Body of pancreas (tissue), 4 donors: ENCODE data around the gene CERCAM. TPM values are rescaled to one million over a fixed set of nuclear protein-coding genes. Genes with fewer than 3 reads are reported as not detected.
"Not testable (repeated sequence)": the region's sequence is repeated elsewhere in the genome, so short reads cannot be mapped to it uniquely, and the experiment has no call there.

Experiments
- ATAC-seq: fragments of 150-250 bp; one replicate; pipeline ENCODE4 v1.9.1; 2016
- DNase-seq, 4 donors: peaks; one replicate each; pipeline ENCODE4 v3.0.0-alpha.2; 2019
- H3K27ac ChIP-seq, 4 donors: fragments of 200-600 bp; sonication (generic); 1 replicate in 3 of 4; 2 replicates in 1 of 4; pipeline versions ENCODE4 v1.5.1 to v1.6.1; 2016 to 2019; ENCODE audit warnings: mild to moderate bottlenecking in 1 of 4, mixed read lengths in 1 of 4, moderate library complexity in 1 of 4
- H3K27me3 ChIP-seq, 2 donors: fragments of 200-600 bp; sonication (generic); one replicate each; pipeline ENCODE4 v1.6.0; 2016; ENCODE audit warnings: mild to moderate bottlenecking in 1 of 2
- H3K36me3 ChIP-seq, 2 donors: fragments of 200-600 bp; sonication (generic); replicated peaks in 1 of 2; 2 replicates each; pipeline ENCODE4 v1.5.1; 2016; ENCODE audit warnings: low read depth in 2 of 2; ENCODE audit not compliant: insufficient read depth in 1 of 2
- H3K4me1 ChIP-seq: fragments of 200-600 bp; sonication (generic); one replicate; pipeline ENCODE4 v1.6.0; 2016
- H3K4me3 ChIP-seq, 2 donors: fragments of 200-600 bp; sonication (generic); 1 replicate in 1 of 2; 2 replicates in 1 of 2; pipeline ENCODE4 v1.5.1; 2016 to 2019
- H3K9me3 ChIP-seq, 3 donors: fragments of 200-600 bp; sonication (generic); 1 replicate in 2 of 3; 2 replicates in 1 of 3; pipeline ENCODE4 v1.5.1; 2016
- POLR2A ChIP-seq, 3 donors: fragments of 450-650 bp; IDR thresholded peaks; one replicate each; pipeline ENCODE4 v1.6.1; 2016; ENCODE audit warnings: antibody characterized with exemption in 3 of 3, mild to moderate bottlenecking in 2 of 3
- WGBS, 2 donors: methylation state at CpG; one replicate each; pipeline ENCODE4 v1.1.5; 2017; 5-methylcytosine and 5-hydroxymethylcytosine counted together
- intact Hi-C: fragments of 100-400 bp; cut with DNase I; formaldehyde crosslinking; loops from one replicate; pipeline ENCODE4 v1.15.1; 2023
- total RNA-seq, 2 donors: library from RNA; depleted of rRNA; stranded (reverse); fragments of >200 nt; gene quantifications; one replicate each; pipeline ENCODE4 v1.1.0, GENCODE V29; 2016
- TF ChIP-seq, protein P1 (sequence below), 7 experiments: fragments of 450-650 bp in 4 of 7; fragments of 200-600 bp in 3 of 7; sonication (generic) in 3 of 7; IDR thresholded peaks; one replicate each; pipeline ENCODE4 v1.5.1; 2016 to 2019; ENCODE audit warnings: antibody characterized with exemption in 7 of 7

CERCAM gene
- total RNA-seq, 2 donors from 2014 or later = 28.0 to 42.0 TPM

DNA sequence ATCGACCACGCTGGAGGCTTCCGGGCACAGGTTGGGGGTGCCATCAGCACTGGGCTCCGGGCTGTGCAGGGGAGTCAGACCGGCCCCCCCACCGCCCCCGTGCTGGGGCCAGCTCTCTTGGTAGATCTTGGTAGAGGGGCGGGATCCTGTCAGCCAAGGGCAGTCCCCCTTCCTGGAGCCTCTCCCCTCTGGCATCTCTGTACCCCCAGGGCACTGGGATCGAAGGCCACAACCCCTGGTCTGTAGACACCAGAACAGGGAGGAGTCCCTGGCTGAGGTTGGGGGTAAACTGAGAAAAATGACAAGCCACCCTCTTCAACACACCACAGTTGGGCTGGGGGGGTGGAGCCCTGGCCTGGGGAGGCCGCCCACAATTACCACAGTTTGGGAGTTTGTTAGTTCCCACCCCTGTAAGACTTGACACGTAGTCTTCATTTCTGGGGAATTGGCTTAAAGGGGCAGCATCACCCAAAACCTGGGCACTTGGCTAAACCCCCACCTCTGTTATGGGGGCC lies 882 bp downstream of the CERCAM start:
- 15 to 100% methylated on average over 1 to 10 of the region's 11 CpGs for WGBS, 2 donors
- Histone ChIP-seq H3K27me3 (no peaks in the 10 kb centered on the region), H3K4me1 (peaks cover 21% of the 10 kb centered on the region), H3K9me3 (no peaks in the 10 kb centered on the region), H3K4me3 (peak overlapping the region; percentile 58 to 99), H3K36me3 (no peaks in the 10 kb centered on the region), H3K27ac (peak overlapping the region in 3 of 4 donors; percentile 1 to 67 (median 28))
- TF ChIP-seq, protein P1, sequence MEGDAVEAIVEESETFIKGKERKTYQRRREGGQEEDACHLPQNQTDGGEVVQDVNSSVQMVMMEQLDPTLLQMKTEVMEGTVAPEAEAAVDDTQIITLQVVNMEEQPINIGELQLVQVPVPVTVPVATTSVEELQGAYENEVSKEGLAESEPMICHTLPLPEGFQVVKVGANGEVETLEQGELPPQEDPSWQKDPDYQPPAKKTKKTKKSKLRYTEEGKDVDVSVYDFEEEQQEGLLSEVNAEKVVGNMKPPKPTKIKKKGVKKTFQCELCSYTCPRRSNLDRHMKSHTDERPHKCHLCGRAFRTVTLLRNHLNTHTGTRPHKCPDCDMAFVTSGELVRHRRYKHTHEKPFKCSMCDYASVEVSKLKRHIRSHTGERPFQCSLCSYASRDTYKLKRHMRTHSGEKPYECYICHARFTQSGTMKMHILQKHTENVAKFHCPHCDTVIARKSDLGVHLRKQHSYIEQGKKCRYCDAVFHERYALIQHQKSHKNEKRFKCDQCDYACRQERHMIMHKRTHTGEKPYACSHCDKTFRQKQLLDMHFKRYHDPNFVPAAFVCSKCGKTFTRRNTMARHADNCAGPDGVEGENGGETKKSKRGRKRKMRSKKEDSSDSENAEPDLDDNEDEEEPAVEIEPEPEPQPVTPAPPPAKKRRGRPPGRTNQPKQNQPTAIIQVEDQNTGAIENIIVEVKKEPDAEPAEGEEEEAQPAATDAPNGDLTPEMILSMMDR (IDR thresholded peaks at IDR 0.05) = no peak
- no peak for TF ChIP-seq POLR2A (IDR thresholded peaks at IDR 0.05)
- ATAC-seq (no peak), DNase-seq (peak in 1 of 4 donors; percentile 14)
- intact Hi-C loops = no loop called here

DNA sequence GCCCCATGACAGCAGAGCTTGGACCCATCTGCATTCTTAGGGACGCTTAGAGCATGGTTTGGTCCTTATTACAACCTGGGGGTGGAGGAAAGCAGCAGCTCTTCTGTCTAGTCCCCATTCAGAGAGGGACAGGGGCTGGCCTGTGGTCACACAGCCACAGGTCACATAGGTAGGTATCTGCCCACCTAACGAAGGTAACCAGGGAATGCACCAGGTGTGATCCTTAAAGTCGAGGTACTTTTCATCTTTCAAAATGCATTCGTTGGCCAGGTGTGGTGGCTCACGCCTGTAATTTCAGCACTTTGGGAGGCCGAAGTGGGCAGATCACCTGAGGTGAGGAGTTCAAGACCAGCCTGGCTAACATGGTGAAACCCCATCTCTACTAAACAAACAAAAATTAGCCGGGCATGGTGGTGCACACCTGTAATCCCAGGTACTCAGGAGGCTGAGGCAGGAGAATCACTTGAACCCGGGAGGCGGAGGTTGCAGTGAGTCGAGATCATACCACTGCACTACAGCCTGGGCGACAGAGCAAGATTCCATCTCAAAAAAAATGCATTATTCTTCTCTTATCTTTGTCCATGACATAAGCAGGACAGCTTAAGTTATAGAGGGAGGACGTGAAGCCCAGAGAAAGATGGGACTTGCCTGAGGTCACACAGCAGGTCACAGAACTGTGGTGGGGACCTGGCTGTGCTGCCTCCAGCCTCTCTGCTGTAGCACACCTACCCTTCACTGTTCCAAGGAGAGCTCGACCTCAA lies 1.5 kb downstream of the CERCAM start:
- 84 to 86% methylated on average over 12 to 13 of the region's 13 CpGs for WGBS, 2 donors
- H3K4me3 ChIP-seq, H3K27ac ChIP-seq, intact Hi-C loops, DNase-seq, H3K27me3 ChIP-seq, H3K36me3 ChIP-seq, H3K9me3 ChIP-seq, ATAC-seq: not testable (repeated sequence)
- peaks cover 21% of the 10 kb centered on the region for H3K4me1 ChIP-seq

DNA sequence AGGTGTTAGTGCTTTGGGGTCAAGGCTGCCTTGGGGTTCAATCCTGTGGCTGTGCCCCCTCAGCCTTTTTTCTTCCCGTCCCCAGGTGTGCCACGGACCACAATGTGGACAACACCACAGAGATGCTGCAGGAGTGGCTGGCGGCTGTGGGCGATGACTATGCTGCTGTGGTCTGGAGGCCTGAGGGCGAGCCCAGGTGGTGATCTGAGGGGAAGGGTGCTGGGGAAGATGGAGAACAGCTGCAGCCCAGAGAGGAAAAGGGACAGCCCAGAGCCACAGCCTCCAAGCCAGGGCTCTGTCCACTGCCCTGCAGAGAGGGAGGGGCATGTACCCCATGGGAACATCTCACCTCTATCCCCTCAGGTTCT lies 2.1 kb downstream of the CERCAM start:
- Histone ChIP-seq H3K9me3 (no peaks in the 10 kb centered on the region), H3K4me3 (no peak overlapping the region), H3K36me3 (no peaks in the 10 kb centered on the region), H3K27me3 (no peaks in the 10 kb centered on the region), H3K27ac (no peak overlapping the region), H3K4me1 (peaks cover 21% of the 10 kb centered on the region)
- 89 to 92% methylated on average over 4 to 5 of the region's 5 CpGs for WGBS, 2 donors
- DNase-seq (no peak), ATAC-seq (no peak)
- TF ChIP-seq, protein P1 (IDR thresholded peaks at IDR 0.05) = no peak
- TF ChIP-seq POLR2A (IDR thresholded peaks at IDR 0.05) = no peak
- intact Hi-C loops = no loop called here

DNA sequence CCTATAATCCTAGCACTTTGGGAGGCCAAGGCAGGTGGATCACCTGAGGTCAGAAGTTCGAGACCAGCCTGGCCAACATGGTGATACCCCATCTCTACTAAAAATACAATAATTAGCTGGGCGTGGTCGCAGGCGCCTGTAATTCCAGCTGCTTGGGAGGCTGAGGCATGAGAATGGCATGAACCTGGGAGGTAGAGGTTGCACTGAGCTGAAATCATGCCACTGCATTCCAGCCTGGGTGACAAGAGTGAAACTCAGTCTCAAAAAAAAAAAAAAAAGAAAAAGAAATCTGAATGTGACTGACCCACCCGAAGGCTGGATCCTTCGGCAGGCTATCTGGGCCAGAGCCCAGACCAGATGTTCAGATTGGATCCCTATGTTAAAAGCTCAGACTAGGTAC lies 2.7 kb downstream of the CERCAM start:
- intact Hi-C loops, H3K4me3 ChIP-seq, ATAC-seq, DNase-seq, H3K9me3 ChIP-seq, H3K27me3 ChIP-seq, H3K27ac ChIP-seq, H3K36me3 ChIP-seq: not testable (repeated sequence)
- peaks cover 21% of the 10 kb centered on the region for H3K4me1 ChIP-seq
- 81 to 92% methylated on average over 6 of the region's 6 CpGs for WGBS, 2 donors

DNA sequence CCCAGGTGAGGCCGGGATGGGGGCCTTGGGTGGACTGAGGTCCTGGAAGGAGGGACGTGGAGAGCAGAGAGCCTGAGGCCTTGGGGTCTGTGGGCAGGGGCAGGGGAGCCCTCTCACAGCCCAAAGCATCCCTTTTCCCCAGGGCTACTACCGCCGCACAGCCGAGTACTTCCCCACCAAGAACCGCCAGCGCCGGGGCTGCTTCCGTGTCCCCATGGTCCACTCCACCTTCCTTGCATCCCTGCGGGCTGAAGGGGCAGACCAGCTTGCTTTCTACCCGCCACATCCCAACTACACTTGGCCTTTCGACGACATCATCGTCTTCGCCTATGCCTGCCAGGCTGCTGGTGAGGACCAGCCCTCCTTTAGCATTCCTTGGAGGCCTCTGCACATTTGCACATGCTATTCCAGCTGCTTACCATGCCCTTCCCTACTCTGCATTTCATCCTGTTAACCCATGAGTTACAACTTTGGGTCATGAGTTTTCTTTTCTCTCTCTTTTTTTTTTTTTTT lies 3.7 kb downstream of the CERCAM start:
- Histone ChIP-seq H3K27me3 (no peaks in the 10 kb centered on the region), H3K4me3 (no peak overlapping the region), H3K9me3 (no peaks in the 10 kb centered on the region), H3K36me3 (no peaks in the 10 kb centered on the region), H3K4me1 (peaks cover 15% of the 10 kb centered on the region), H3K27ac (no peak overlapping the region)
- DNase-seq = no peak
- intact Hi-C loops = no loop called here
- 89 to 94% methylated on average over 14 to 15 of the region's 15 CpGs for WGBS, 2 donors
- no peak for ATAC-seq
- TF ChIP-seq POLR2A (IDR thresholded peaks at IDR 0.05) = no peak
- TF ChIP-seq, protein P1 (IDR thresholded peaks at IDR 0.05) = no peak
